Stimulated activated memory B cell treated with anti-CD40 and anti-IgM and Interleukin-4, amounts not matched to agents 10 μg/mL and 1 μg/mL and 100 μg/mL, for 72 hours (primary cell): ENCODE measurements around the gene NAA60.

Experiments
- ATAC-seq: fragments of 150-1000 bp; cut with Tn5 transposase; 2 replicates; pipeline ENCODE4 v1.10.0; 2021
- H3K27ac Mint-ChIP-seq: one replicate; pipeline ENCODE4 v1.8.0; 2022; ENCODE audit warnings: mild to moderate bottlenecking, mixed read lengths
- H3K27me3 Mint-ChIP-seq: one replicate; pipeline ENCODE4 v1.8.0; 2022; ENCODE audit warnings: mixed read lengths
- H3K36me3 Mint-ChIP-seq: one replicate; pipeline ENCODE4 v1.8.0; 2022; ENCODE audit warnings: mixed read lengths
- H3K4me1 Mint-ChIP-seq: one replicate; pipeline ENCODE4 v1.8.0; 2022; ENCODE audit warnings: mixed read lengths
- H3K4me3 Mint-ChIP-seq: one replicate; pipeline ENCODE4 v1.8.0; 2022; ENCODE audit warnings: mild to moderate bottlenecking, moderate library complexity, mixed read lengths
- H3K9me3 Mint-ChIP-seq: one replicate; pipeline ENCODE4 v1.8.0; 2022; ENCODE audit warnings: mixed read lengths

Gene NAA60

DNA sequence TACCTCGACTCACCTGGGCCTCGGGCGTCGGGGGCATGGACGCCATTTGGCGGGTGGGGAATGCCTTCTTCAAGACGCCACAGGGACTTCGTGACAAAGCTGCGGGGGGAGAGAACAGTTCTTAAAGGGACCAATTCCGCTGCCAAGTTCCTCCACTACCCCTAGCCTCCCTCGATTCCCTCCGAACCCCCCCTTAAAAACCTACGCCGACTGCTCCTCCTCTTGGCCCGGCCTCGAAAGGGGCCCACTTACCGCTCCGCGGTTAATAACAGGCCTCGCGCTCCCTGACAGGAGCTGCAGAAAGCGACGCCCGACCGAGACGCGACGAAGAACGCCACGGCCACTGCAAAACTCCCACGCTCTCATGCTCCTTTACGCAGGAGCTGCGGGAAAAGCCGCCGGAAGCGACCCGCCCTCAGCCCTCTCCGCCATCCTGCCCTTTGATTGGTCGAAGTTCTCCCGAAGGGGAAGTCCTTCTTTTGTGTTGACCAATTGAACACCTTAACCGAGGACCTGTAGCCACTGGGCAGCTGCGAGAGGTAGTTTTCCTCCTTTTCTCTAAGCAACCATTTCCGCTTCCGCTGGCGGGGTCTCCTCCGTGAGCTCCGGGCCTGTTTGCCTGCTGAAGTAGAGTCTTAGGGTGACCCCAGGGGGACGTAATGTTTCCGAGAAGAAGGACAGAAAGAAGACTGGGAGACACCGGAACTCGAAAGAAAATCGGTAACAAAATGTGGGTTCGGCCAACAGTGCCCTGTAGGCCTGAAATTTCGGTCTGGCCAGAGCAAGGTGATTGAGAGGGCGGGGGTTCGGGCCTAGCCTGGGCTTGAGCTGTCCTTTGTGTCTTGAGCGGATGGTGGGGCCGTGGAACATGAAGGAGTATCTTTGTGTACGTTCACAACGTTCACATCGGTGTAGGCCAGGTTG lies at the start of gene NAA60, which contains the start of gene ZNF597:
TSS of gene NAA60 (plus strand) at position 573 of the 924 bp plus-strand sequence. CDS start 32,548 bp downstream, outside the sequence.
TSS of gene ZNF597 (minus strand) at position 397 of the 924 bp plus-strand sequence. CDS start at position 46, 351 bp downstream.
- Mint-ChIP-seq H3K4me3 (peak within 1 kb of the TSS; percentile 97), H3K36me3 (peaks cover 39% of the 10 kb centered on the region), H3K27me3 (no peaks in the 10 kb centered on the region), H3K27ac (peak within 1 kb of the TSS; percentile 94), H3K9me3 (peaks cover 8% of the 10 kb centered on the region), H3K4me1 (no peaks in the 10 kb centered on the region)
- ATAC-seq = peak; percentile 97

DNA sequence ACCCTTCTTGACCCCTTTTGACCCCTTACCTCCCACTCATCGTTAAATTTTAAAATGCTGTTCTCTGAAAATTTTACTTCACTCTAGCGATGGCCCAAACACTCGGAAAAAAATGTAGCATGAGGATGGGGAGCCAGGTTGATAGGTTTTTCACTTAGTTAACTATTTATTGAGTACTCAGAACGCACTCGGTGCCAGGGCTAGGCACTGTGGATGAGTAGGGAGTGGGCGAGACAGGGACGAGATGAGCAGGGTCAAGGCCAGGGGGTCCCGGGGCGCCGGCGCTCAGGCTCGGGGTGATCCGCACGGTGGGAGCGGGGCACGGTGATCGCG lies 43.1 kb upstream of the NAA60 start:
- peak overlapping the region; percentile 90 for H3K27ac Mint-ChIP-seq
- peaks cover 50% of the 10 kb centered on the region for H3K4me1 Mint-ChIP-seq
- peaks cover 16% of the 10 kb centered on the region for H3K9me3 Mint-ChIP-seq
- peak; percentile 57 for ATAC-seq
- H3K27me3 Mint-ChIP-seq = no peaks in the 10 kb centered on the region
- peaks cover 60% of the 10 kb centered on the region for H3K36me3 Mint-ChIP-seq
- H3K4me3 Mint-ChIP-seq = peak overlapping the region; percentile 97

DNA sequence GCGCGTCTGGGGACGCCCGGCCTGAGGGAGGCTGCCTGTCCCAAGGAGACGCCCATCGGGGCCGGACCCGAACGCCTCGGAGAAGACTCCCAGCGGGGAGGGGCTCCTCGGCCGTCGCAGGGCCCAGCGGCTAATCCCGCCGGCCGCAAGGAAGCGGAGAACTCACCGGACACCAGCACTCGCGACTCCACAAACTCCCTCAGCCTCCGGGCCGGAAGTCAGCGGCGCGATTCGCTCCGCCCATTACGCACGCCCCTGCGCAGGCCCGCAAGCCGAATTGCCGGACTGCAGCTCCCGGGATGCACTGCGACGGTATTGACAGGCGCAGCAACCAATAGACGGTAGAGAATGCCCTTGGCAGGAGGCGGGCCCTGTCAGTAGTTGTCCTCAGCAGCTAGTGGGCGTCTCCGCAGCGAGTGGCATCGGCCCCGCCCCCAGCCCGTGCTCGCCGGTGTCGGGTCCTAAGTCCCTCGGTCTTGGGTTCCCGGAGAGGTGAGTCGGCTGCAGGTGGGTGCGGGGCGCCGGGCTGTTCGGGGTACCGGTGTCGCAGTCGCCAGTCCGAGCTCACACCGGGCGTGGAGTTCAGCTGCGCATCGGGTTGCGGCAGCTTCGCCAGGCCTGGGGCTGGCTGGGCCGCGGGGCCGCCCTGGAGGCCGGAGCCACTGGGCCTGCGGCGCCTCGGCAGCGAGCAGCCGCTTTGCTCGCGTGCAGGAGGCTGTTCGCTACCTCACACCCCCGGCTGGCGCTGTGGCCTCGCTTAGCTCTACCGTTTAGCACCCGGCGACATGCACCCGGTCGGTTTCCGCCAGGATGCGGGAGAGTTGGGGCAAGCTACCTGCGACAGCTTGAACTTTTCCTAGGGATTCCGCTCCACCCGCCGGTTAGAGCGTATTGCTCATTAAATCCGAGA lies 42.4 kb upstream of the NAA60 start, which contains the start of the genes ZNF174 and ZSCAN32:
TSS of gene ZNF174 (plus strand) at position 437 of the 910 bp plus-strand sequence. CDS start 790 bp downstream, outside the sequence.
TSS of gene ZSCAN32 (minus strand) at position 226 of the 910 bp plus-strand sequence. CDS start 3,447 bp downstream, outside the sequence.
- H3K4me1 Mint-ChIP-seq = peaks cover 51% of the 10 kb centered on the region
- peak; percentile 100 for ATAC-seq

DNA sequence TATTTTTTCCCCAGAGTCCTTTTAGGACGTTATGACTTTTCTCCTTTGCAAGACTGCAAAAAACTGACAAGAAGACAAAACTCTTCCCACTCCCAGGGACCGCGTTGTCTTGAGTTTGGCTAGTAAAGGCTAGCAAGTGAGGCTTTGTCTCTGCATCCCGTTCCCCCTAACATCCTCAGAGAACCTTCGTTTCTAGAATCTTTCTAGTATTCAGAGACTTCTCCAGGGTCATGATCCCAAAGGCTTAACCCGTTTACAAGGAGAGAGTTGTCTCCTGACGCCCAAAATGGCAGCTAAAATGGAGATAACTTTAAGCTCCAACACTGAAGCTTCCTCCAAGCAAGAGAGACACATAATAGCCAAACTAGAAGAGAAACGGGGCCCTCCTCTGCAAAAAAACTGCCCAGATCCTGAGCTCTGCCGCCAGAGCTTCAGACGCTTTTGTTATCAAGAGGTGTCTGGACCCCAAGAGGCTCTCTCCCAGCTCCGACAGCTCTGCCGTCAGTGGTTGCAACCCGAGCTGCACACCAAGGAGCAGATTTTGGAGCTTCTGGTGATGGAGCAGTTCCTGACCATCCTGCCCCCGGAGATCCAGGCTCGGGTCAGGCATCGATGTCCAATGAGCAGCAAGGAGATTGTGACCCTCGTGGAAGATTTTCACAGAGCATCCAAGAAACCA lies 41.6 kb upstream of the NAA60 start:
- H3K36me3 Mint-ChIP-seq = peaks cover 60% of the 10 kb centered on the region
- no peaks in the 10 kb centered on the region for H3K27me3 Mint-ChIP-seq
- peaks cover 16% of the 10 kb centered on the region for H3K9me3 Mint-ChIP-seq
- peak overlapping the region; percentile 90 for H3K27ac Mint-ChIP-seq
- H3K4me1 Mint-ChIP-seq = peaks cover 43% of the 10 kb centered on the region
- no peak for ATAC-seq
- H3K4me3 Mint-ChIP-seq = peak overlapping the region; percentile 97

More for the DNA sequence above, 42.4 kb upstream of the NAA60 start, which contains the start of the genes ZNF174 and ZSCAN32:
- Mint-ChIP-seq H3K9me3 (peaks cover 15% of the 10 kb centered on the region), H3K4me3 (peak within 1 kb of the TSS; percentile 97), H3K36me3 (peaks cover 60% of the 10 kb centered on the region), H3K27ac (peak within 1 kb of the TSS; percentile 90), H3K27me3 (no peaks in the 10 kb centered on the region)

DNA sequence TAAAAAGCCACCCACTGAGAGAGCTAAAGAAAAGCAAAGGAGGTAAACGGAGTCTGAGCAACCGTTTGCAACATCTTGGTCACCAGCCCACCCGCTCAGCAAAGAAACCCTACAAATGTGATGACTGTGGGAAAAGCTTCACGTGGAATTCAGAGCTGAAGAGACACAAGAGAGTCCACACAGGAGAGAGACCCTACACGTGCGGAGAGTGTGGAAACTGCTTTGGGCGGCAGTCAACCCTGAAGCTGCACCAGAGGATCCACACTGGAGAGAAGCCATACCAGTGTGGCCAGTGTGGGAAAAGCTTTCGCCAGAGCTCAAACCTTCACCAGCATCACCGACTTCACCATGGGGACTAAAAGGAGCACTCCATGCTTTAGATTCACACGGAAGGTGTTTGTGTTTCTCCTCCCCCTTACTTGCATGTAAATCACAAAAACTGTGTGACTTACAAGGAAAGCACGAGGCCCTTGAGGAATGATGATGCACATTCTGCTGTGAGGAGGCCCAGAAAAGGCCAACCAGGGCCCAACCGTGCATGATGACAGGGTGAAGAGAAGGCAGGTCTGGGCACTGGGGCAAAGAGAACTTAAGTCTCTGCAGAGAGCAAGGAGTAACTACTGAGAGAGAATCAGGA lies 34.8 kb upstream of the NAA60 start:
- Mint-ChIP-seq H3K36me3 (peaks cover 84% of the 10 kb centered on the region), H3K4me3 (no peak overlapping the region), H3K9me3 (peaks cover 30% of the 10 kb centered on the region), H3K4me1 (peaks cover 6% of the 10 kb centered on the region), H3K27ac (no peak overlapping the region), H3K27me3 (no peaks in the 10 kb centered on the region)
- ATAC-seq = no peak

GRCh38 chr16:3413730-3414379 lies 29.6 kb upstream of the NAA60 start:
- H3K4me3 Mint-ChIP-seq = no peak overlapping the region
- peaks cover 34% of the 10 kb centered on the region for H3K9me3 Mint-ChIP-seq
- H3K36me3 Mint-ChIP-seq = peaks cover 46% of the 10 kb centered on the region
- no peaks in the 10 kb centered on the region for H3K4me1 Mint-ChIP-seq
- no peaks in the 10 kb centered on the region for H3K27me3 Mint-ChIP-seq
- H3K27ac Mint-ChIP-seq = no peak overlapping the region
- no peak for ATAC-seq

GRCh38 chr16:3431779-3432219 lies 11.7 kb upstream of the NAA60 start:
- ATAC-seq = peak; percentile 77
- peaks cover 25% of the 10 kb centered on the region for H3K36me3 Mint-ChIP-seq
- H3K4me3 Mint-ChIP-seq = peak overlapping the region; percentile 72
- no peak overlapping the region for H3K27ac Mint-ChIP-seq
- H3K4me1 Mint-ChIP-seq = peaks cover 8% of the 10 kb centered on the region
- peaks cover 11% of the 10 kb centered on the region for H3K9me3 Mint-ChIP-seq
- no peaks in the 10 kb centered on the region for H3K27me3 Mint-ChIP-seq

GRCh38 chr16:3434373-3434772 lies 9.1 kb upstream of the NAA60 start:
- peaks cover 11% of the 10 kb centered on the region for H3K9me3 Mint-ChIP-seq
- peaks cover 8% of the 10 kb centered on the region for H3K4me1 Mint-ChIP-seq
- no peak overlapping the region for H3K4me3 Mint-ChIP-seq
- ATAC-seq = no peak
- no peak overlapping the region for H3K27ac Mint-ChIP-seq
- no peaks in the 10 kb centered on the region for H3K27me3 Mint-ChIP-seq
- peaks cover 47% of the 10 kb centered on the region for H3K36me3 Mint-ChIP-seq

- H3K36me3 Mint-ChIP-seq = peaks cover 48% of the 10 kb centered on the region
- H3K9me3 Mint-ChIP-seq = peaks cover 8% of the 10 kb centered on the region
- no peak overlapping the region for H3K4me3 Mint-ChIP-seq
- H3K27me3 Mint-ChIP-seq = no peaks in the 10 kb centered on the region
- no peaks in the 10 kb centered on the region for H3K4me1 Mint-ChIP-seq
- no peak overlapping the region for H3K27ac Mint-ChIP-seq
- ATAC-seq = no peak
Measured at GRCh38 chr16:3439637-3440036, 3.8 kb upstream of the NAA60 start.

- Mint-ChIP-seq H3K27ac (peak overlapping the region; percentile 94), H3K9me3 (peaks cover 8% of the 10 kb centered on the region), H3K36me3 (peaks cover 38% of the 10 kb centered on the region), H3K27me3 (no peaks in the 10 kb centered on the region), H3K4me3 (peak overlapping the region; percentile 97), H3K4me1 (no peaks in the 10 kb centered on the region)
- peak; percentile 57 for ATAC-seq
Measured at GRCh38 chr16:3444032-3444388, 530 bp downstream of the NAA60 start.

GRCh38 chr16:3454093-3454492 lies 10.6 kb downstream of the NAA60 start:
- peaks cover 12% of the 10 kb centered on the region for H3K4me1 Mint-ChIP-seq
- no peak overlapping the region for H3K27ac Mint-ChIP-seq
- H3K9me3 Mint-ChIP-seq = no peaks in the 10 kb centered on the region
- peaks cover 7% of the 10 kb centered on the region for H3K36me3 Mint-ChIP-seq
- no peak for ATAC-seq
- H3K4me3 Mint-ChIP-seq = no peak overlapping the region
- no peaks in the 10 kb centered on the region for H3K27me3 Mint-ChIP-seq

DNA sequence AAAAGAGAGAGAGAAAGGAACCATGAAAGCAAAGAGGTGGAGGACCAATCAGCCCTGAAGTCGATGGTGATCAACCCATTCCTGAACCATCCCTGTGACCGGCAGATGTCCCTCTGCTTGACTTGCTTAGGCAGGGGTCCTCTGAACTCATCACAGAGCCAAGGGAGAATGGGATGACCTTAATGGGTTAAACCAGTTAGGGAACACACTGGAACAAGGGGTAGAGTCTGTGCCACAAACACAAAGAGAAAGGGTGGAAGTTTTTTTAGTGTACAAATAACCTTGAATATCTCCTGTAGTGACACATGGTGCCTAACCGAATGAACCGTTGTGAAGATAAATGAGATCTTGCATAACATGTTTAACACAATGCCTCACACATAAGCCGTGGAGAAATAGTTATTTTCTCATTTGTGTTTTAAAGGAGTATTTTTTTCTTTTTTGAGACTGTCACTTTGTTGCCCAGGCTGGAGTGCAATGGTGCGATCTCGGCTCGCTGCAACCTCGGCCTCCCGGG lies 11.2 kb downstream of the NAA60 start:
- H3K36me3 Mint-ChIP-seq = peaks cover 4% of the 10 kb centered on the region
- H3K4me1 Mint-ChIP-seq = peaks cover 18% of the 10 kb centered on the region
- H3K9me3 Mint-ChIP-seq = no peaks in the 10 kb centered on the region
- no peak for ATAC-seq
- no peak overlapping the region for H3K4me3 Mint-ChIP-seq
- no peak overlapping the region for H3K27ac Mint-ChIP-seq
- no peaks in the 10 kb centered on the region for H3K27me3 Mint-ChIP-seq

- Mint-ChIP-seq H3K4me3 (peak overlapping the region; percentile 82), H3K27me3 (no peaks in the 10 kb centered on the region), H3K36me3 (no peaks in the 10 kb centered on the region), H3K9me3 (no peaks in the 10 kb centered on the region), H3K27ac (peak overlapping the region; percentile 92), H3K4me1 (peaks cover 44% of the 10 kb centered on the region)
- peak; percentile 95 for ATAC-seq
Measured at GRCh38 chr16:3457434-3458252, 14.2 kb downstream of the NAA60 start.
